H1 (cell line): ENCODE results near the gene TSPEAR.

Experiments
- CHD1 ChIP-seq: IDR thresholded peaks from 2 replicates; pipeline ENCODE4 v1.6.1; 2012; ENCODE audit warnings: low read depth, low read length, improper control_type of control experiment
- CTCF ChIP-seq, 3 experiments: IDR thresholded peaks; 1 replicate in 2 of 3; 2 replicates in 1 of 3; pipeline versions ENCODE4 v1.5.1 to v1.6.1; 2011; ENCODE audit warnings: low read length in 3 of 3, mild to moderate bottlenecking in 3 of 3, inconsistent platforms in 2 of 3, low read depth in 1 of 3, moderate library complexity in 1 of 3; ENCODE audit not compliant: insufficient read depth in 1 of 3; ENCODE audit errors: control extremely low read depth in 1 of 3
- EZH2 ChIP-seq: fragments of 200-600 bp; sonication (generic); IDR thresholded peaks from 2 replicates; pipeline ENCODE4 v1.7.1; 2012; ENCODE audit warnings: low read depth, mild to moderate bottlenecking, moderate library complexity, low read length, inconsistent platforms; ENCODE audit not compliant: severe bottlenecking
- GTF2F1 ChIP-seq: IDR thresholded peaks from 2 replicates; pipeline ENCODE4 v1.6.1; 2012; ENCODE audit warnings: low read depth, low read length, improper control_type of control experiment, borderline replicate concordance
- JUND ChIP-seq: IDR thresholded peaks from 2 replicates; pipeline ENCODE4 v1.6.1; 2011; ENCODE audit warnings: mild to moderate bottlenecking, improper control_type of control experiment, low read length
- KDM4A ChIP-seq: IDR thresholded peaks from one replicate; pipeline ENCODE4 v1.7.1; 2012; ENCODE audit warnings: low read depth, mild to moderate bottlenecking, moderate library complexity, low read length, inconsistent platforms; ENCODE audit not compliant: severe bottlenecking
- POLR2A ChIP-seq, 2 experiments: IDR thresholded peaks; 1 replicate in 1 of 2; 2 replicates in 1 of 2; pipeline ENCODE4 v1.6.1; 2011; ENCODE audit warnings: low read depth in 2 of 2, low read length in 2 of 2, mild to moderate bottlenecking in 2 of 2; ENCODE audit errors: control extremely low read depth in 1 of 2
- SP4 ChIP-seq: IDR thresholded peaks from 2 replicates; pipeline ENCODE4 v1.6.1; 2012; ENCODE audit warnings: low read length, inconsistent platforms
- SRF ChIP-seq: IDR thresholded peaks from 2 replicates; pipeline ENCODE4 v1.6.1; 2011; ENCODE audit warnings: mild to moderate bottlenecking, low read depth, low read length, moderate library complexity
- TAF7 ChIP-seq: optimal IDR thresholded peaks from 2 replicates; pipeline ENCODE3; 2011; ENCODE audit warnings: low read depth, mild to moderate bottlenecking, inconsistent platforms, low read length, moderate library complexity, borderline replicate concordance
- YY1 ChIP-seq: IDR thresholded peaks from 2 replicates; pipeline ENCODE4 v1.6.1; 2011; ENCODE audit warnings: low read depth, mild to moderate bottlenecking, low read length

- TF ChIP-seq CTCF (IDR thresholded peaks at IDR 0.05; ENCODE audit: control extremely low read depth in 1 of 3, insufficient read depth in 1 of 3, low read depth in 1 of 3, low read length in 3 of 3) (no peak), SRF (no peak), EZH2 (no peak), POLR2A (IDR thresholded peaks at IDR 0.05; ENCODE audit: control extremely low read depth in 1 of 2, low read depth in 2 of 2, low read length in 2 of 2) (no peak), SP4 (no peak), CHD1 (no peak), KDM4A (no peak), YY1 (no peak), TAF7 (no peak), JUND (no peak), GTF2F1 (no peak)
These were observed 244.9 kb downstream of the TSPEAR start for GRCh38 chr21:44466351-44466954.
